GDM1 (cell line): ENCODE results near the gene CELF1.
A peak's percentile ranks its signal among the peaks of the same experiment; 100 is the strongest.
"Not testable (repeated sequence)": the region's sequence is repeated elsewhere in the genome, so short reads cannot be mapped to it uniquely, and the experiment has no call there.

ENCODE experiments used
- DNase-seq: peaks from one replicate; lab custom pipeline; 2025; lab: John Stamatoyannopoulos, UW

The CELF1 gene

GRCh38 chr11:47573321-47573720, 20.4 kb upstream of the CELF1 start:
- DNase-seq, result no peak

- no peak for DNase-seq
These were observed 19.9 kb upstream of the CELF1 start for GRCh38 chr11:47572715-47573255.

GRCh38 chr11:47571895-47572294, 19.0 kb upstream of the CELF1 start:
- DNase-seq, result no peak

- DNase-seq, result no peak
These were observed 18.4 kb upstream of the CELF1 start for GRCh38 chr11:47571357-47571729.

- DNase-seq, result no peak
These were observed 17.9 kb upstream of the CELF1 start for GRCh38 chr11:47570651-47571356.

- DNase-seq, result no peak
These were observed 16.7 kb upstream of the CELF1 start for GRCh38 chr11:47569646-47570045.

GRCh38 chr11:47566149-47566698, 13.3 kb upstream of the CELF1 start:
- no peak for DNase-seq

- peak; percentile 62 for DNase-seq
These were observed 12.6 kb upstream of the CELF1 start, which contains the start of gene PTPMT1 for GRCh38 chr11:47565340-47566148. Gene PTPMT1 (plus strand): TSS chr11:47565599. CDS start chr11:47565623, 24 bp downstream.

- DNase-seq, result no peak
These were observed 12.0 kb upstream of the CELF1 start for GRCh38 chr11:47564933-47565339.

GRCh38 chr11:47564366-47564765, 11.4 kb upstream of the CELF1 start:
- not testable (repeated sequence) for DNase-seq

GRCh38 chr11:47562393-47562792, 9.5 kb upstream of the CELF1 start:
- not testable (repeated sequence) for DNase-seq

- no peak for DNase-seq
These were observed 7.5 kb upstream of the CELF1 start for GRCh38 chr11:47560426-47560825.

GRCh38 chr11:47558695-47559094, 5.8 kb upstream of the CELF1 start:
- no peak for DNase-seq

GRCh38 chr11:47557004-47557403, 4.1 kb upstream of the CELF1 start:
- not testable (repeated sequence) for DNase-seq

- no peak for DNase-seq
These were observed 443 bp upstream of the CELF1 start for GRCh38 chr11:47553406-47553743.

- DNase-seq, result no peak
These were observed 821 bp downstream of the CELF1 start for GRCh38 chr11:47552056-47552565.

- DNase-seq, result no peak
These were observed 1.8 kb downstream of the CELF1 start for GRCh38 chr11:47551086-47551485.

- DNase-seq, result no peak
These were observed 2.5 kb downstream of the CELF1 start for GRCh38 chr11:47550288-47551047.

GRCh38 chr11:47546274-47546673, 6.7 kb downstream of the CELF1 start:
- not testable (repeated sequence) for DNase-seq

- no peak for DNase-seq
These were observed 7.6 kb downstream of the CELF1 start for GRCh38 chr11:47545298-47545697.

- no peak for DNase-seq
These were observed 11.9 kb downstream of the CELF1 start for GRCh38 chr11:47541070-47541469.

GRCh38 chr11:47539681-47540039, 13.3 kb downstream of the CELF1 start:
- DNase-seq, result no peak
